ENCODE results near the gene LYVE1. TPM values are rescaled to one million over a fixed set of nuclear protein-coding genes. Genes with fewer than 3 reads are reported as not detected.

The LYVE1 gene
- total RNA-seq, 1 experiment from 2014 or later = 0.31 TPM

GRCh38 chr11:10601837-10602236, 33.4 kb upstream of the LYVE1 start:
- ChIA-PET POLR2A (no interaction called here), CTCF (no interaction called here)
- no peak for ATAC-seq
- DNase-seq (ENCODE audit: low read depth, low spot score) = no peak
- Histone ChIP-seq H3K36me3 (ENCODE audit: control insufficient read depth, insufficient read depth, low read length) (no peaks in the 10 kb centered on the region), H3K27ac (ENCODE audit: low read length) (no peak overlapping the region), H3K4me1 (ENCODE audit: control insufficient read depth, insufficient read depth, low read length) (no peaks in the 10 kb centered on the region), H3K27me3 (ENCODE audit: control insufficient read depth, insufficient read depth, low read length) (peaks cover 5% of the 10 kb centered on the region; the same call in 1 of the 2 replicates), H3K4me3 (ENCODE audit: low read depth in 2 of 2, low read length in 2 of 2) (no peak overlapping the region), H3K9me3 (ENCODE audit: control insufficient read depth, insufficient read depth, low read depth, low read length) (no peaks in the 10 kb centered on the region)
- intact Hi-C loops (cut with micrococcal nuclease; ENCODE audit: unreplicated experiment) (no loop called here), in situ Hi-C loops (cut with HindIII; ENCODE audit: low pct_unique_long_range_greater_than_20kb, low sequenced_read_pairs) (no loop called here)
- no TSS peak for BruUV-seq (replicated peaks)
- TF ChIP-seq POLR2AphosphoS5 (IDR thresholded peaks at IDR 0.05; ENCODE audit: low read depth, low read length) = no peak
- TF ChIP-seq TCF7L2 (IDR thresholded peaks at IDR 0.05; ENCODE audit: low read depth, low read length) = no peak
- TF ChIP-seq SIN3A (IDR thresholded peaks at IDR 0.05; ENCODE audit: borderline replicate concordance, insufficient read depth, low read depth, low read length) = no peak
- TF ChIP-seq, protein P1, sequence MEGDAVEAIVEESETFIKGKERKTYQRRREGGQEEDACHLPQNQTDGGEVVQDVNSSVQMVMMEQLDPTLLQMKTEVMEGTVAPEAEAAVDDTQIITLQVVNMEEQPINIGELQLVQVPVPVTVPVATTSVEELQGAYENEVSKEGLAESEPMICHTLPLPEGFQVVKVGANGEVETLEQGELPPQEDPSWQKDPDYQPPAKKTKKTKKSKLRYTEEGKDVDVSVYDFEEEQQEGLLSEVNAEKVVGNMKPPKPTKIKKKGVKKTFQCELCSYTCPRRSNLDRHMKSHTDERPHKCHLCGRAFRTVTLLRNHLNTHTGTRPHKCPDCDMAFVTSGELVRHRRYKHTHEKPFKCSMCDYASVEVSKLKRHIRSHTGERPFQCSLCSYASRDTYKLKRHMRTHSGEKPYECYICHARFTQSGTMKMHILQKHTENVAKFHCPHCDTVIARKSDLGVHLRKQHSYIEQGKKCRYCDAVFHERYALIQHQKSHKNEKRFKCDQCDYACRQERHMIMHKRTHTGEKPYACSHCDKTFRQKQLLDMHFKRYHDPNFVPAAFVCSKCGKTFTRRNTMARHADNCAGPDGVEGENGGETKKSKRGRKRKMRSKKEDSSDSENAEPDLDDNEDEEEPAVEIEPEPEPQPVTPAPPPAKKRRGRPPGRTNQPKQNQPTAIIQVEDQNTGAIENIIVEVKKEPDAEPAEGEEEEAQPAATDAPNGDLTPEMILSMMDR (IDR thresholded peaks at IDR 0.05) = no peak
- TF ChIP-seq, protein P2, sequence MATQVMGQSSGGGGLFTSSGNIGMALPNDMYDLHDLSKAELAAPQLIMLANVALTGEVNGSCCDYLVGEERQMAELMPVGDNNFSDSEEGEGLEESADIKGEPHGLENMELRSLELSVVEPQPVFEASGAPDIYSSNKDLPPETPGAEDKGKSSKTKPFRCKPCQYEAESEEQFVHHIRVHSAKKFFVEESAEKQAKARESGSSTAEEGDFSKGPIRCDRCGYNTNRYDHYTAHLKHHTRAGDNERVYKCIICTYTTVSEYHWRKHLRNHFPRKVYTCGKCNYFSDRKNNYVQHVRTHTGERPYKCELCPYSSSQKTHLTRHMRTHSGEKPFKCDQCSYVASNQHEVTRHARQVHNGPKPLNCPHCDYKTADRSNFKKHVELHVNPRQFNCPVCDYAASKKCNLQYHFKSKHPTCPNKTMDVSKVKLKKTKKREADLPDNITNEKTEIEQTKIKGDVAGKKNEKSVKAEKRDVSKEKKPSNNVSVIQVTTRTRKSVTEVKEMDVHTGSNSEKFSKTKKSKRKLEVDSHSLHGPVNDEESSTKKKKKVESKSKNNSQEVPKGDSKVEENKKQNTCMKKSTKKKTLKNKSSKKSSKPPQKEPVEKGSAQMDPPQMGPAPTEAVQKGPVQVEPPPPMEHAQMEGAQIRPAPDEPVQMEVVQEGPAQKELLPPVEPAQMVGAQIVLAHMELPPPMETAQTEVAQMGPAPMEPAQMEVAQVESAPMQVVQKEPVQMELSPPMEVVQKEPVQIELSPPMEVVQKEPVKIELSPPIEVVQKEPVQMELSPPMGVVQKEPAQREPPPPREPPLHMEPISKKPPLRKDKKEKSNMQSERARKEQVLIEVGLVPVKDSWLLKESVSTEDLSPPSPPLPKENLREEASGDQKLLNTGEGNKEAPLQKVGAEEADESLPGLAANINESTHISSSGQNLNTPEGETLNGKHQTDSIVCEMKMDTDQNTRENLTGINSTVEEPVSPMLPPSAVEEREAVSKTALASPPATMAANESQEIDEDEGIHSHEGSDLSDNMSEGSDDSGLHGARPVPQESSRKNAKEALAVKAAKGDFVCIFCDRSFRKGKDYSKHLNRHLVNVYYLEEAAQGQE (IDR thresholded peaks at IDR 0.05; ENCODE audit: insufficient read depth in 1 of 2, low read depth in 2 of 2, low read length in 1 of 2) = no peak

GRCh38 chr11:10600570-10601248, 32.2 kb upstream of the LYVE1 start:
- POLR2A ChIA-PET = interaction anchor here (0.6 kb wide), 1 partner anchor 914 kb away, joined by 3 read pairs; no protein-coding TSS in a partner anchor
- Histone ChIP-seq H3K27me3 (ENCODE audit: control insufficient read depth, insufficient read depth, low read length) (no peaks in the 10 kb centered on the region; the same call in 1 of the 2 replicates), H3K27ac (ENCODE audit: low read length) (no peak overlapping the region), H3K4me3 (ENCODE audit: low read depth in 2 of 2, low read length in 2 of 2) (no peak overlapping the region), H3K4me1 (ENCODE audit: control insufficient read depth, insufficient read depth, low read length) (no peaks in the 10 kb centered on the region), H3K9me3 (ENCODE audit: control insufficient read depth, insufficient read depth, low read depth, low read length) (no peaks in the 10 kb centered on the region), H3K36me3 (ENCODE audit: control insufficient read depth, insufficient read depth, low read length) (no peaks in the 10 kb centered on the region)
- intact Hi-C loops (cut with micrococcal nuclease; ENCODE audit: unreplicated experiment) = no loop called here
- in situ Hi-C loops (cut with HindIII; ENCODE audit: low pct_unique_long_range_greater_than_20kb, low sequenced_read_pairs) = no loop called here
- CTCF ChIA-PET = no interaction called here
- TF ChIP-seq SIN3A (IDR thresholded peaks at IDR 0.05; ENCODE audit: borderline replicate concordance, insufficient read depth, low read depth, low read length) (no peak), POLR2AphosphoS5 (IDR thresholded peaks at IDR 0.05; ENCODE audit: low read depth, low read length) (no peak), TCF7L2 (IDR thresholded peaks at IDR 0.05; ENCODE audit: low read depth, low read length) (no peak)
- TF ChIP-seq, protein P1 (IDR thresholded peaks at IDR 0.05) = no peak
- TF ChIP-seq, protein P2 (IDR thresholded peaks at IDR 0.05; ENCODE audit: insufficient read depth in 1 of 2, low read depth in 2 of 2, low read length in 1 of 2) = no peak
- no peak for DNase-seq (ENCODE audit: low read depth, low spot score)
- ATAC-seq = no peak
- no TSS peak for BruUV-seq (replicated peaks)
